Stimulated activated CD4-positive, alpha-beta T cell treated with anti-CD3 and anti-CD28 coated beads, Interleukin-2, amount 100 ng/mL, for 4 hours (primary cell): ENCODE results near the gene PTPRD.

Source experiments
- DNase-seq: peaks from one replicate; pipeline ENCODE4 v3.0.0-alpha.2; 2020; ENCODE audit warnings: low read depth

PTPRD gene

DNA sequence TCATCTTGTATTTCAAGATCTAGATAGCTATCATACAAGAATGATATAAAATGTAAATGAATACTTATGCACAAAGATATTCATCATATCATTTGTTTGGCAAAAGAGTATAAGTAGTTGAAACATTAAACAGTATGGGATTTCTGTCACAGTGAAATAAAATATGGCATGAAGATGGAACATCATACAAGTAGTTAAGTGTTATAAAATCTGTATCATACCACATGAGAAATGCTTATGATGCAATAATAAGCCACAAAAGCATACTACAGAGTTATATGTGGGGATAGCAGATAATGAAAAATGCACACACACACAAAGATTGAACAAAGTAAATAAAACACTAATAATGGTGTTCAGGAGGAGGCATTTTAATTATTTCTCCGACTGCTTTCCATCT is 1975.2 kb downstream of the PTPRD start:
- DNase-seq = no peak

DNA sequence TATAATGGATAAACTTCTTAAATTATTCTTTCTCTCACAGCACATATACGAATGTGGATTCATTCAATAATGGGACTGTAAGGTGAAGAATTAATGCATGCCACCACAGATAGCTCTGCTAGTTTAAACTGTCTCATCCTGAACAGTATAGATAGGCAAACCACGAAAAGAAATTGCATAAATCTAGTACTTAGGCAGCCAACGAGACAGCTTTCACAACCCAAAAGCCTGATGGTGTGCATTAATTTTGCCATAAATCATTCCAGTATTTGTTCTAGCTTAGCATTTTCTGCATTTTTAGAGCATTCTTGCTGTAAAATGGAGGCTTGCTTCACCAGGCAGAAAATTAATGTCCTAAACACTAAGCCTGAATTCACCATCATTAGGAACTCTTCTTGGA is 1979.0 kb downstream of the PTPRD start:
- no peak for DNase-seq

DNA sequence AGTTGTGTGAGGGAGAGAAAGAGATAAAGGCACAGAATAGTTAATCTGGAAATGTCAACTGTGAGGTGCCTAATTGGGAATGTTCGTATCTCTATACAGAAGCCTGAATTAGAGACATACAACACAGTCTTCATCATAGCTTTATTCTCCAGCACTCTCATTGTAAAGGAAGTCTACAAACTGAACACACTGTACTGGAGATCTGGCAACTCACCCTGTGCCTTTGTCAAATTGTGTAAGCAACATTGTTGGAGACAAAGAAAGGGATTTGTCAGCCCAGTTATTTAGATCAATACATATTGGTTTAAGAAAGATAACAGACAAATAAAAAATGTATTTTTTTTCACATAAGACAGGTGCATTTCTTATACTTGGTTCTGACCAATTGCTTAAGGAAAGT is 1980.3 kb downstream of the PTPRD start:
- no peak for DNase-seq

DNA sequence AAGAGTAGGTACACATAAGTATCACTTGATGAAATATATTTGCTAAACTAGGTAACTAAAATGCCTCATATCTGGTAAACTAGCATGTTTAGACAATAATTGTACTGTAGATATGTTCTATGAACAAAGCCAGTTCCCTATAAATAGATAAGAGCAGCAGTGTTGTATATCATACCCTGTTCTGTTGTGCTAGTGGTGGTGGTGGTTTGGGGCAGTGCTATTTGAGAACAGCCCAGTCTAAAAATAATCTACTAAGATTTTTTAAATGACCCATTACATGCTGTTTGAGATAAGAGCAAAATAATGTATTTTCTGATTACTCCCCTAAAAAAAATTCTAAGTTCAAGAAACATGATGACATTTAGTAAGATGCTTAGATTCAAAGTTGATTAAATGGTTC is 1984.0 kb downstream of the PTPRD start:
- no peak for DNase-seq

DNA sequence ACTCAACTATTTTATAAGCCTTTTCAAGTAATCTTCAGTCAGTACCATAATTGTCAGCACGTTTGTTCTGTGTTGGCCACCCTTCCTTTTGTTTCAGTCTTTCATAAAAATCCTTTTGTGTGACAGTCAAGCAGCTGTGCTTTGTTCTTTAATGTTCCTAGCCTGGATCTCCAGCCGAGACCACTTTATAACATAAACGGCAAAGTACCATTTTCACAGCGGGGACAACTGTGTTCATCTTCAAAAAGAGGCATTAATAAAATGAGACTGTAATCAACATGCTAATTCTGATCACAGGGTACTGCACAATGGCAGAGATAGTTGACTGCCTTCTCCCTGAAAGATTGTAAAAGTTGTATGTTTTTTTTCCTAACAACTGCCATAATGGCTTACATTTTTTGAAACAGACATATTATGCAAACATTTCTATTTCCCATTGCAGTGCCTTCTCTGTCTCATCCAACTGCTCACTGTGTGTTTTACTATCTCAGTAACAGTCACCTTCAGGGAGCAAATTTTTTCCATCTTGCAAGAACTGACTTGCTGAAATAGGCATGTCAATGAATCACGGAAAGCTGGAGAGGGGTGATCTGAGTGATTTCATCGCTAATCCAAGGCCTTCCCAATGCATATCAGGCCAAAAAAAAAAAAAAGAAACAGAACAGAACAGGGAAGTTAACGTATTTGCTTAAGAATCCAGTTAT is 1984.7 kb downstream of the PTPRD start:
- DNase-seq = no peak

DNA sequence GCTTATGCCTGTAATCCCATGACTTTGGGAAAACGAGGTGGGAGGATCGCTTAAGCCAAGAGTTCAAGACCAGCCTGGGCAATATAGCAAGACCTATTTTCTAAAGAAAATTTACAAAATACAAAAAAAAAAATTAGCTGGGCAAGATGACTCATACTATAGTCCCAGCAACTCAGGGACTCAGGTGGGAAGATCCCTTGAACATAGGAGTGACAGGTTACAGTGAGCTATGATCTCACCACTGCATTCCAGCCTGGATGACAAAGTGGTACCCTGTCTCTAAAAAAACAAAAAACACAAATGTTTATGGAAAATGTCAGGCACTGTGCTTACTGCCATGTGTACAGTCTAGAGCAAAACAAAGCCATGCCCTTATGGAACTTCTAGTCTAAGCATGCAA is 1989.9 kb downstream of the PTPRD start:
- DNase-seq = no peak

DNA sequence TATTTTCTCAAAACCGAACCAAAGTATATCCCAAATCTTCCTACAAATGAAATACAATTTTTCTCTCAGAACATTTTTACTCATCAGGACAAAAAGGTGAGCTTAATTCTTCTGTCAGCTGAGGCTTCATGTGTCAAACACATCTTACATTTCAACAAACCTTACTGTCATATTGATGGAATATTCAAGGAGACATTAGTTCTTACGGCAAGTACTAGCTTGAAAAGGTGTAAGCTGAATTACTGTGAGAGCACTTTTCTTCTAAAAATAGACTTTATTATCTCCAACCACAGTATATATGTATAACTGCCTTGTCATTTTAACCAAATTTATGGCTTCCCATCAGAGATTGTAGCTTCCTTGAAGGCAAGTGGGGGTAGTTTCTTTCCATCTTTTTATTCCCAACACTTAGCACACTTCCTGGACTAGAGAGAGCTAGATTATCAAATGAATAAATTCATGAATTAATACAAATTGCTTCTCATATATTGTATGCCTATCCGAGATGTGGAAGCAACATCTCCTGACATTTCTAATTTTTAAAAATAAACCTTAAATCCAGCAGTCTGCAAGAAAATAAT is 1990.5 kb downstream of the PTPRD start:
- DNase-seq = no peak

DNA sequence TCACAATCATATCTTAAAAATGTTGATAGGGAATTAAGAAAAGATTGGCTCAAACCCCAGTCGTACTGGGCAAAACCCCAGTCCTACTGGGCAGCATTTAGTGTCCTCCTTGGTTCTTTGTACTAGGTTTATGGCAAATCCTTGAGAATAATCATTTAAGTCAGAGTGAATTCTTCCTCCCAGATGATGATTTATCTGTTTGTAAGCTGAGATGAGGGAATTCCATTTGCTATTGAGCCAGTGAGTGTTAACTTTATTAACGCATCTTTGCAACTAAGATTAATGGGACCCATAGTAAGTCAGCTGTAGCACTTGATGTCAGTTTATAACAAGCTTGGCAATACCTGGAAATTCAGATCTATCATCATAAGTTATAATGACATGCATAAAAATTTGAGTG is 1991.4 kb downstream of the PTPRD start:
- no peak for DNase-seq

DNA sequence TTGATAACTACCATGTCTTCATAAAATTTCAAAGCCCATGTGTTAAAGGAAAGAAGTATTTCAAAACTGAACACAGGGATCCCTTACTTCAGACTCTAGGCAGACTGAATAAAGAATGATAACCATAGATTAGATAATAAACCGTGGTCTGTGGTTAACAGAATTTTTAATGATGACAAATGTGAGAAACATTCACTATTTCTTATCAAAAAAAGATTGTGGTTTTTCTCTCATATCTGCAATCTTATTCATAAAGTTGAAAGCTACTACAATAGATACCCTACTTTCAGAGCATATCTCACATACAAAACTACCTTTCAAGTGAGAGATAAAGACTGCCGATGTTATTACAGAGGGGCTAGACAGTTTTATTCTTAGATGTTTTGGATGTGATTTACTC is 1996.4 kb downstream of the PTPRD start:
- DNase-seq = no peak

DNA sequence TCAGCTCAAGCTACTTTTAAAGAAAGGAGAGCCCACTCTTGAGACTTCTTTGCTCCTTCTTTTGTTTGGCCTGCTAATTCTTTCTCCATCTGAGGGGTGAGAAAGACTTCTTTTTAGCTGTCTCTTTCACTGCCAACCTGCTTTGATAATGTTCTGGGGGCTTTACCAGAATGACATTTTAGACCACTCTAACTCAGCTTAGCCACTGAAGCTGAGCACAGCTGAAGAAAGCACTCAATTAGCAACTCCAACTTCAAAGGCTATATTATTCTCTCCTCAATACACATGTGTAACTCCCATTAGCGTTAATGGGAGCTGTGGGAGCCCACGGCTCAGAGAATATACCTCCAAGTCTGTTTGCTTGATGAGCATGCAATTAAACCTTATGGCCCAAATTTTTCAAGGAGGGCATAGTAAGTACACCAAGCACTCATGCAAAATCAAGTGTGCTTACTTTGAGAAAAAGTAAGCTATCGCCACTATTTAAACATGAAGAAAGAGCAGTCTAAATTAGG is 1997.8 kb downstream of the PTPRD start:
- DNase-seq = no peak

DNA sequence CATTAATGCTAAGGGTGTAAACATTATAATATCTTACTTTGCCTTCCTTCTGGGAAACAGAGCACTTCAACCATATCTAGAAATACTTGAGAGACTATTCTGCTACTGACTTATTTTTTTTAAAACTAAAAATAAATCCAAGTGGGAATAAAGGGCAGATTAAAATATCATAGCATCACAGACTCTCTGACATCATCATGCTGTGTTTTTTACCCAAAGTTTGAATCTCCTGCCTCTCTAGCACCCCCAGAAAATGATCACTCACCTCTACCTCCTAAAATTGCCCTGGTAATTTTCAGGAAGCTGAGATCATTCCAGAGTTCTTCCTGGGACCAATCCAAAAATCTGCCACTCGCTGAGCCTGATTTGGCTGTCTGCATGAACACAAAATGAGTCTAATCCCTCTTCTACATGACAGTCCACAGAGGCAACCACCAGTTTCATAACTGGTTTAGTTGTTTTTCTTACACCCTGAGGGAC is 1999.4 kb downstream of the PTPRD start:
- DNase-seq = no peak

DNA sequence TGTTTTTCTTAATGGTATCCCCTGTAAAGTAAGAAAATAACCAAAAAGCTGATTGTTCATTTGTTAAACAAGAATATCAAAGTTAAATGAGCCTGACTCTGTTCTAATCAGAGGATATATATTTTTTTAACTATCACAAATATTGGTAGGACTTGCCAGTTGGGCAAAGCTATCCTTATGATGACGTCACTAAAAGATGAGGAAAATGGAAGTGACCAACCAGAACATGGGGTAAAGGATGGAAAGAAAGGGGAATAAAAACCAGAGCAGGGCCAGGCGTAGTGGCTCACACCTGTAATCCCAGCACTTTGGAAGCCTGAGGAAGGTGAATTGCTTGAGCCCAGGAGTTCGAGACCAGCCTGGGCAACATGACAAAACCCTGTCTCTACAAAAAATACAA is 2001.6 kb downstream of the PTPRD start:
- DNase-seq = no peak

DNA sequence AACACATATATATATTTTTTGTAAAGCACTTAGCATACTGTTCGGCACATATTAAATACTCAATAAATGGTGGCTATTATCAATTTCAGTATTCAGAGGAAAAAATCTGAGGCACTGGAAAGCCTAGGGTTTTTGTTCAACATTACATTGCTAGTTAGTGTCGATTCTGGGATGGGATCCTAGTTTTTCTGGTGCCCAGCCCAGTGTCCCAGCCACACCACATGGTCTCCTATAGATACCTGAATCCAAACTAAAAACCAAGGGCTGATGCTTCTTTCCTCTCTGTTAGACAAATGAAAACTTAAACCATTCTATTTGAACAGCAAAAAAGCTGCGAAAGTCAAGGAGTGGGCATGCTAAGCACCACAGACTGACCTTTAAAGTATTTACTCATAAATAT is 2002.5 kb downstream of the PTPRD start:
- DNase-seq = no peak

DNA sequence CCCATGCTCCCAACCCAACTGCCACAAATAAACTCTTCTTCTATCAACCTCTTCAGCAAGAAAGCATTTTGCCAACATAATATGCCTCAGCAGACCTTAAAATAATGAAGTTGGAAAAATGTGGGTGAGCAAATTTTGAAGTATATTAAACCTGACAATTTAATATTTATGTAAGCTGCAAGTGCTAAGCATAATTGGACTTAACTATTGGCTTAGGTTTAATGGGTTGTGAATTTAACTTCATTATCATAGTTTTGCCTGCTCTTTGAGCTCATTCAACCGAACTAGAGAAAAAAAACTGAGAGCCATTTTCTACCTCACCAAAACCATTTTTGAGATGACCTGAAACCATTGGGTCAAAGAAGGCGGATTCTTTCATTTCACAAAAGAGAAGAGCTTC is 2007.7 kb downstream of the PTPRD start:
- no peak for DNase-seq

DNA sequence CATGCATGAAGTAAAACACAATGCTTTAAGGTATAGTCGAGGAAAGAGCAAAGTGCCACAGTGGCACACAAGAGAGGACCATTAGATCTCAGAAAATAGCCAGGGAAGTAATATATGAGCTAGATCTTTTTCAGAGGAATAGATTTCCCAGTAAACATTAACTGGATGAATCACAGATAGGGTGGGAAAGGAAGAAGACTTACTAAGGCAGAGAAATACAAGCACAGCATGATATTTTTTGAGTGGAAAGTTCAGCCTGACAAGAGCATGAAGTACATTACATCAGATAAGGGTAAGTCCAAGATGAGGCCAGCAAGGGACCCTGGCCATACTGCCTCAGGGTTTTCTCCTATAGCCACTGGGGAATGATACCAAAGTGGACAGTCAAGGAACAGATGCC is 2008.6 kb downstream of the PTPRD start:
- DNase-seq = no peak

DNA sequence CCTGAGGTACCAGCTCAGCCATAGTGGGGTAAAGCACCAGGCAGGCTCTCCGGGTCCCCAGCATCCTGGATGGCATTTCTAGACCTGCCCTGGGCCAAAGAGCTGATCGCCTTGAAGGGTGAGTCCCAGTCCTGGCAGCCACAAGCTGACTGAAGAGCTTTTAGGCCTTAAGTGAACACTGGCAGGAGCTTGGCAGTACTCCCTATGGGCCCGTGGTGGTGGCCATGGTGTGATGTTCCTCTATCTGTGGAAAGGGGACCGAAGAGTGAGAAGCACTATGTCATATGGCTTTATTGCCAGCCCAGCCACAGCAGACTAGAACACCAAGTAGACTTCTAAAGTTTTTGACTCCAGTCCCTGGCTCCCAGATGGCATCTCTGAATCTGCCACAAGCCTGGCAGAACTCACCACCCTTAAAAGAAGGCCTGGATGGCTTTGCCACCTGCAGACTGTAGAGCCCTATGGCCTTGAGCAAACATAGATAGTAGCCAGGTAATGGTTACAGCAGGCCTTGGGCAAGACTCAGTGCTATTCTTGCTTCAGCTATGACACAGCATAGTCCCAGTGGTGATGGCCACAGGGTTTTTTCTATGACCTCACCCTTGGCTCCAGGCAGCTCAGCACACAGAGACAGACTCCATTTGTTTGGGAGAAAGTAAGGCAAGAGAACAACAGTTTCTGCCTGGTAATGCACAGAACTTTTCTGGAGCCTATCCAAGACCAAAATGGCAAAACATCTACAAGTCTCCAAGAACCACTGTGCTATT is 2011.7 kb downstream of the PTPRD start:
- DNase-seq = no peak

DNA sequence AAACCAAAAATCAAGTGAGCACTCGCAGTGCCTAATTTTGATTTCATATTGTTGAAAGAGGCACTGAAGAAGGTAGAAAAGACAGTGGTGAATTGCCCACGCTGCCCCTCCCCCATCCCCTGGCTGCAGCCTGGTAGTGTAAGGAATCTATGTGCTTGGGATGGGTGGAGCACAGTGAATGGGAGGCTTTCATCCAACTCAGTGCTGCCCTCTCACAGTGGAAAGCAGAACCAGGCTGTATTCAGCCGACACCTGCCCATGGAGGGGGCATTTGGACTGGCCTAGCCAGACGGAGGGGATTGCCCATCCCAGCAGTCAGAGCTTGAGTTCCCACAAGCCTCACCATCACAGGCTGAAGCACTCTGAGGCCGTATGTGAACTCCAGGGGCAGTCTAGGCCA is 2012.9 kb downstream of the PTPRD start:
- no peak for DNase-seq

DNA sequence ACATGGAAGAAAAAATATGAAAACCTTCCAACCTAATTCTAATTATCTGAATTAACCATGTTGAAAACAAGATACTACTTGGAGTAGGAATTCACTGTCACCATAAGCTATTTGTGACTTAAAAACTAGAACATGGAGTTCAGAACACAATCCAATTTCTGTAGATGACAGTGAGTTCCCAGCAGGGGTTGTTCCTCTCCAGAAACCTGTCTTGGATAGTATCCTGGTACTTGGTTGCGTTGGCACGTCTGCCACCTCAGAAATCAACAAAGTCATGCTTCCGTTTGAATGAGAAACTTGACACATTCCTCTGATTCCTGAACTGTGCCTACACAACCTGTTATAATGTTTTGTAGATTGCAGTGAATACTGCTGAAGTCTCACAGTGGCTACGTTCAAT is 2023.3 kb downstream of the PTPRD start:
- DNase-seq = no peak

DNA sequence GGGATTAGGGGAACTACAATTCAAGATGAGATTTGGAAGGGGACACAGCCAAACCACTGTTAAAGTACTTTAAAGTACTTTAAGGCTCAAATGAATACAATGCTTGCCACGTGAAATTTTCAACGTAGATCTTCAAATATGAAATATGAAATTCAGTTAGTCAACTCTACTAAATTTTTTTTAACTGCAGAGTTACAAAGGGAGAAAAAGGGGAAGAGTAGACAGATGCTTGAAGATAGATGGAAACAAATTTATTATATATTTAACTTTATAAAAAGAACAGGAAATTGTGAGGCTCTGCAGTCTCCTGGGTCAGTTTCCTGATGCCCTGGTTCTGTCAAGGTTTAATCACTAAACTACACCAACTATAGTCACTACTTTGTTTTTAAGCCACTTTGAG is 2027.8 kb downstream of the PTPRD start:
- DNase-seq = no peak

DNA sequence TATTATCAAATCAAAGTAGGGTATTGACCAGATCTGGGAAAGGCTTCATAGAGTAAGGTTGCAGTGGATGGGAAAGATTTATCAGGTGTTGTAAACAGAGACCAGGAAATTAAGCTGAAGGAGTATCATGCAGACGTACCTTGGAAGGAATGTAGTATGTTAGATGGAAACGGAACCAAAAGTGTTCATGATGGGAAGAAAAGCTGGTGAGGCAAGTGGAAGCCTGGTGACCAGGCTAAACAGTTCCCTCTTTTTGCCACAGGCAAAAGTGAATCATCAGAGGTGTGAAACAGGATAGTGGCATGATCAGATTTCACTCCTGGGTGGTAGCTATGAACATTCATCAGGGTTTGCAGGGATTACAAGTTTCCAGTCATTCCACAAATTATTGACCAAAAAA is 2033.1 kb downstream of the PTPRD start:
- no peak for DNase-seq

DNA sequence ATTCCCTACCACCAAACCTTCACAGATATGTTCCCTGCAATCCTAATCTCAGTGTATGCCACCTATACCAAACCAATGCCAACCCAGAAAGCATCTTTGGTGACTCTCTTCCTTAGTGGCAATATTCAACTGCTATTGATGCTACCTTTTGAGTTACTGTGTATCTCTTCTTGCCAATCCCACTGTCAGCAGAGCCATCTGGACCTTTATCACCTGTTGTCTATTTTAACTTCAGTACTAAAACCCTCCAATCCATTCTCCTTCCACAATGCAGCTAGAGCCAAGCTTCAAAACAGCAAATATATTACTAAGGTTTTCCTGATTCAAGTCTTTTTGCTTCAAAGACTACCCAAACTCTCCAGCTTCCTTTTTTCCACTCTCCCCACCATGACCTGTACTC is 2036.1 kb downstream of the PTPRD start:
- DNase-seq = no peak

DNA sequence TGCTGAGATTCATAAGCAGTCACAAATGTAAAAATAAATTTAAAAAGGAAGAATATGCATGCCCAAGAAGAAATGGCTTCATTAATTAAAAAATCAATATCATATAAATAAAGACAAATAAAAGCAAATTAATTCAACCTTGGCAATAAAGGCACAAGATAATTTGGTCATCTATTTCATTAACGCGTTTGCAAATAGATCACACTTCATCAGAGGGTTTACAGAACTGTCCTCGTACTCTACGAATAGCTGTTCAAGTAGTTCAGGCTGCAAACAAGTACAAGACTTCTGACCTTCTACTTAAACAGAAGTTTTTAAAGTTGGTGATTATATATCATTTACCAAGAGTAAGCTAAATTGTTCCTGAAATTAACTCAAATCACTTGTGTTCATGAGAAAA is 2038.0 kb downstream of the PTPRD start:
- DNase-seq = no peak

DNA sequence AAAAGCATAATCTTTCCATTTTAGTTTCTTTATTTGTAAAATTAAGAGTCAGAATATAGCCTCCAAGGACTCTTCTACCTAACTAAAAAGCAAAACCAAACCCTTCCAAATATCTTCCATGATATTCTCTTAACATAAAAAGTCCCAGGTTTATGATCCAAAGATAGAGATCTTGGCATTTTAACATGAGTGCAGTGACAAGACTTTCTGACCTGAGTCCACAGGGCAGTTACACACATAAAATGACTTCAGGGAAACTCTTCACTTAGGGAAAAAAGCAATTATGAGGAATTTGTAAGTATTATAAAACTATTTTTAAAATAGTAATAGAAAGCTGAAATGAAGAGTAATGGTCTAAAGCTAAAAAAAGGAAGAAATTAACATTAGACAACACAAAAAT is 2040.6 kb downstream of the PTPRD start:
- no peak for DNase-seq
